ENCODE results near the gene ABHD8. TPM values are rescaled to one million over a fixed set of nuclear protein-coding genes. Genes with fewer than 3 reads are reported as not detected.
A peak's percentile ranks its signal among the peaks of the same experiment; 100 is the strongest.

The ABHD8 gene
- total and polyA plus RNA-seq, 4 donors: 9.8 to 11.6 (median 10.8) TPM

DNA sequence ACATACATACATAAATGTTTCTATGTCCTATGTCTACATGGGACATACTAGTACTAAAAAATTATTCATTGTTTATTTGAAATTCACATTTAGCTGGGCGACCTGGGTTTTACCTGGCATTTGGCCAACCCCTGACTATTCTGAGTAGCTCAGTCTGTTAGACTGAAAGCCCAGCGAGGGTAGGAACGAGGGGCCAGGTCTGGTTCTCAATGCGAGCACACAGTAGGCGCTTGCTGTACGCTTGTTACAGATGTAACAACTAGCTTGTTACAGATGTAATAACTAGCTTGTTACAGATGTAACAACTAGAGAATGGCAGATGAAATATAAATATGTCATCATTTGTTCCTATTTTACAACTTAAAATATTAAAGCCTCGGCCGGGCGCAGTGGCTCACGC, 32.4 kb upstream of the ABHD8 start:
- Histone ChIP-seq H3K4me3 (ENCODE audit: low read length in 2 of 2) (no peak overlapping the region), H3K27ac (ENCODE audit: low read depth in 1 of 2, low read length in 2 of 2) (no peak overlapping the region), H3K4me1 (ENCODE audit: control insufficient read depth in 1 of 2, insufficient read depth in 2 of 2, low read length in 2 of 2) (no peaks in the 10 kb centered on the region), H3K36me3 (ENCODE audit: control insufficient read depth in 1 of 2, insufficient read depth in 2 of 2, low read length in 1 of 2) (no peaks in the 10 kb centered on the region), H3K9me3 (ENCODE audit: control insufficient read depth, low read length) (no peaks in the 10 kb centered on the region), H3K27me3 (ENCODE audit: control insufficient read depth in 1 of 2, insufficient read depth in 2 of 2, low read length in 1 of 2) (no peaks in the 10 kb centered on the region)
- ATAC-seq (ENCODE audit: low FRiP score) (no peak), DNase-seq (no peak)
- intact Hi-C loops (cut with DNase I): loop anchor here in 1 of 2 donors (5.0 kb wide), 1 partner anchor 132 kb away; no protein-coding TSS in a partner anchor
- WGBS, 2 donors: 62 to 67% methylated on average over 10 of the region's 10 CpGs

DNA sequence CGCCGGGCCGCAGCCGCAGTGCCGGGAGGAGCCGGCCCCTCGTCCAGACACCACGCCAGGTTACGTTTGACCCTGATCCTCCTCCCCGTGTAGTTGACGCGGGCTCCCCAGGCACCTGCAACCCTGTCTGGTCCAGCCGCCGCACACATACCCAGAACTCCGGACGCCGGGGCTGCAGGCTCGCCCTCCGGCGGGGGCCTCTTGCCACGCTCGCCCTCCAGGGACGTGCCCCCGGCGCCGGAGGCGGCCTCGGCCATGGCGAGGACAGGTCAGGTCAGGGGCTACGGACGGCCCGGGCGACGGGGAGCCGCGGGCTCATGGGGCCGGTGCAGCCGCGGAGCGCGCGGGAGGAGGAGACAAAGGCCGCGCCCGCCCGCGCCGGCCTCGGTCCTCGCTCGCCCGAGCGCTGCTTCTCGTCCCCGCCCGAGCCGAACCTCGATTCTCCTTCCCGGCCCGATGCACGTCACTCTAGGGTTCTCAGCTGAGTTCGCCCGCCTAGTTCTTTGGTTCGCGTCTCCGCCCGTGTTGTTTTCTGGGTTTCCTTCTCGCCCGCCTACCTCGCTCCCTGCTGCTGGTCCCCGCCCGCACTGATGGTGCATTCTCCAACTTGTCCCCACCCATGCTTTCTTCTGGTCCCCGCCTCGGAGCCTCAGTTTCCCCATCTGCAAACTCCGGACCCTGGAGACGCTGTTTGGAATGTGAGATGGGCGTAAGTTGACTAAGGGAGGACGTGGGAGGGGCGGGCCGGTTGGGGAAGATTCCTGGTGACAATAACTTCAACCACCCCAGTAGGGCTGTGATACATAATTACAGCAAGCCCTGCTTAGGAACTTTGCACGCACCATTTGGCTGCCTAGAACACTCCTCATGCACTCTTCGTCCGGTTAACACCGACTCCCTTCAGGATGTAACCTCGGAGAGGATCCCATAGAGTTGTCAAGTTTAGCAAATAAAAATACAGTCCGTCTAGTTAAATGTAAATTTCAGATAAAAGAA, 31.5 kb upstream of the ABHD8 start, which contains the start of gene ANO8:
ANO8 (minus strand) TSS at position 442 of the 996 bp plus-strand sequence; CDS start at position 257, 185 bp downstream.
- peak; percentile 87 for ATAC-seq (ENCODE audit: low FRiP score)
- H3K4me1 ChIP-seq (ENCODE audit: control insufficient read depth in 1 of 2, insufficient read depth in 2 of 2, low read length in 2 of 2): no peaks in the 10 kb centered on the region

DNA sequence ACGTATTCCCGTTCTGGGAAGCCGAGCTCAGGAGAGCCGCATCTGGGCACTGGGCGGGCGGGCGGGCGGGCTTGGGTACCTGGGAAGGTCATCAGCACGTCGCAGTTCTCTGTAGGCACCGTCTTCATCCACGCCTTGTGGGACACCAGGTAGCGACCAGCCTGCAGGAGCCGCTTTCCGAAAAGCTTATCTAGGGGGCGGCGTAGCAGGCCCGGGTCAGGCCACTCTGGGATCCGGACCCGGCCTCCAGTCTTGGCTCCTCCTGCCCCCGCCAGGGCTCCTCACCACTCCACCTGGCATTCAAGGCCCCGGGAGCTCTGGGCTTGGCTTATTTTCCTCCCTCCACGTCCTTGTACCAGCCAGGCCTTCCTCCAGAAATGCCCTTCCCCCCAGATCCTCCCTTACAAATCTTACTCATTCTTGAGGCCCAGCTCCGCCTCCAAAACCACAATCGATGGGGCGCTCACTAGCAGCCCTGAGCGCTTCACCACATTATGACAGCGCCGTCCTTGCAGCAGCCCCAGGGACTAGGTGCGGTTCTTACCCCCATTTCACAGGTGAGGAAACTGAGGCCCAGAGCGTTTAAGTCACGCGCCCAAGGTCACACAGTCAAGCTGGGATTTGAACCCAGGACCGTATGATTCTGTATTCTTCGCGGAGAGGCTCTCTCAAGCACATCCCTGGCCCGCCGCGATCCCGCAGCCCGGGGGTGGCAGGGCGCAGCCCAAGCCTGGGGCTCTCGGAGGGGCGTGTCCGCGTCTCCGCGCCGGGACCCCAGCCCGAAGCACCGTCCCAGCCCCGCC, 30.6 kb upstream of the ABHD8 start:
- peak; percentile 74 to 80 for DNase-seq
- Histone ChIP-seq H3K4me3 (ENCODE audit: low read length in 2 of 2) (peak overlapping the region in 1 of 2 donors; percentile 53), H3K27ac (ENCODE audit: low read depth in 1 of 2, low read length in 2 of 2) (no peak overlapping the region), H3K36me3 (ENCODE audit: control insufficient read depth in 1 of 2, insufficient read depth in 2 of 2, low read length in 1 of 2) (no peaks in the 10 kb centered on the region), H3K9me3 (ENCODE audit: control insufficient read depth, low read length) (no peaks in the 10 kb centered on the region), H3K4me1 (ENCODE audit: control insufficient read depth in 1 of 2, insufficient read depth in 2 of 2, low read length in 2 of 2) (no peaks in the 10 kb centered on the region), H3K27me3 (ENCODE audit: control insufficient read depth in 1 of 2, insufficient read depth in 2 of 2, low read length in 1 of 2) (no peaks in the 10 kb centered on the region)
- no peak for ATAC-seq (ENCODE audit: low FRiP score)
- intact Hi-C loops (cut with DNase I): no loop called here
- WGBS, 2 donors: 41 to 42% methylated on average over 52 of the region's 52 CpGs

More for the DNA sequence above, 31.5 kb upstream of the ABHD8 start, which contains the start of gene ANO8:
- Histone ChIP-seq H3K4me3 (ENCODE audit: low read length in 2 of 2) (peak within 1 kb of the TSS; percentile 46 to 53), H3K9me3 (ENCODE audit: control insufficient read depth, low read length) (no peaks in the 10 kb centered on the region), H3K27me3 (ENCODE audit: control insufficient read depth in 1 of 2, insufficient read depth in 2 of 2, low read length in 1 of 2) (no peaks in the 10 kb centered on the region), H3K36me3 (ENCODE audit: control insufficient read depth in 1 of 2, insufficient read depth in 2 of 2, low read length in 1 of 2) (no peaks in the 10 kb centered on the region), H3K27ac (ENCODE audit: low read depth in 1 of 2, low read length in 2 of 2) (no peak within 1 kb of the TSS)
- peak; percentile 99 to 100 for DNase-seq
- intact Hi-C loops (cut with DNase I): loop anchor here in 1 of 2 donors (5.0 kb wide), 1 partner anchor 133 kb away; no protein-coding TSS in a partner anchor
- WGBS, 2 donors: 1 to 2% methylated on average over 61 to 86 of the region's 86 CpGs

DNA sequence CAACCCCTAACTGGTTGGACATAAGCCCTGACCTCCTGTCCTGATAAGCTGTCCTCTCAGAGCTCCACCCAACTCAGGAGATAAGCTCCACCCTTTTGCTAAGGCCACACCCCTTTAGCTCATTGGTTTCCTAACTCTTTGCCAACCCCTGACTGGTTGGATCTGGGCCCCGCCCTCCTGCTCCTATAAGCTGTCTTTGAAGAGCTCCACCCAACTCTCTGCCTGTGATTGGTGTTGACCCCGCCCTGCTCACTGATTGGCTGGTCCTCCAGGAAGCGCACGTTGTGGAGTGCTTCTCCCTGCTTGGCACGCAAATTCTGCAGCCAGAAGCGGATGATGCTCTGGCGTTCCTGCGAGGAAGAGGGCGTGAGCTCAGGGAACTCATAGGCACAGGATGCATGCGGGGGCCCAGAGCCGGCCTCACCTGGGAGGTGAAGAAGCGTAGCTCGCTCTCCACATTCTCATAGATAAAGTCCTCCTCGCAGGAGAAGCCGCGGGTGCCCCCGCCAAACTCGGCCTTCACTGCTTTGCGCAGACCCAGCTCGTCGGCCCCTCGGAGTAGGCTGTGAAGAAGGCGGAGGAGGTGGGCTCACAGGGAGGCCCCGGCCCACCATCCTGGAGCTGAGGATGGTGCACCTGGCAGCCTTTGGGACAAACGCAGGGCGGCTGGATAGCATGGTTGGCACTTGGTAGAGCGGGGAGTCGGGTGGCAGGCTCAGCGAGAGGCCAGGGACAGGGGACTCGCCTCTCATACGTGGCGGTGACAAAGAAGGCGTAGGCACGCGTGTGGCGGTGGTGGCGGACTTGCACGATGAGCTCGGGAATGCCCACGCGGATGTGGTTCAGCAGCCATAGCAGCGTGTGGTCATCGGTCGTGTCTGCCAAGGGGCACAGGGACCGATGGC, 29.7 kb upstream of the ABHD8 start:
- no peak overlapping the region for H3K4me3 ChIP-seq (ENCODE audit: low read length in 2 of 2)
- ATAC-seq (ENCODE audit: low FRiP score) (no peak), DNase-seq (peak; percentile 52 to 77)
- 96 to 97% methylated on average over 41 to 45 of the region's 45 CpGs for WGBS, 2 donors
- no peaks in the 10 kb centered on the region for H3K27me3 ChIP-seq (ENCODE audit: control insufficient read depth in 1 of 2, insufficient read depth in 2 of 2, low read length in 1 of 2)
- no peaks in the 10 kb centered on the region for H3K36me3 ChIP-seq (ENCODE audit: control insufficient read depth in 1 of 2, insufficient read depth in 2 of 2, low read length in 1 of 2)
- intact Hi-C loops (cut with DNase I): no loop called here
- no peaks in the 10 kb centered on the region for H3K9me3 ChIP-seq (ENCODE audit: control insufficient read depth, low read length)
- H3K27ac ChIP-seq (ENCODE audit: low read depth in 1 of 2, low read length in 2 of 2): no peak overlapping the region
- H3K4me1 ChIP-seq (ENCODE audit: control insufficient read depth in 1 of 2, insufficient read depth in 2 of 2, low read length in 2 of 2): no peaks in the 10 kb centered on the region

DNA sequence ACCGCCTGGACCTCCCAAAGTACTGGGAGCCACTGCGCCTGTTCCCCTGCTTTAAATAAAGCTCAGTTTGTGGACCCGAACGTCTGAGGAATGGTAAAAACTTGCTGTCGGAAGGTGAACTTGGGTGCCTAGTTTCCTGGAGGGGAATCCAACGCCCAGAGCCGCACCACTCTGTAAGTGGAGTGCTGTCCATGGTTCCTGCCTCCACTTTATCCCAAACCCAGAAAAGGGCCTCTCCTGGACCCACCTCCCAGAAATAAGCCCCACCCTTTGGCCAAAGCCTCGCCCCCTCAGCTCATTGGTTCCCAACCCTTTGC, 29.1 kb upstream of the ABHD8 start:
- no peak overlapping the region for H3K27ac ChIP-seq (ENCODE audit: low read depth in 1 of 2, low read length in 2 of 2)
- DNase-seq (no peak), ATAC-seq (ENCODE audit: low FRiP score) (no peak)
- no peaks in the 10 kb centered on the region for H3K4me1 ChIP-seq (ENCODE audit: control insufficient read depth in 1 of 2, insufficient read depth in 2 of 2, low read length in 2 of 2)
- H3K4me3 ChIP-seq (ENCODE audit: low read length in 2 of 2): no peak overlapping the region
- H3K36me3 ChIP-seq (ENCODE audit: control insufficient read depth in 1 of 2, insufficient read depth in 2 of 2, low read length in 1 of 2): no peaks in the 10 kb centered on the region
- H3K27me3 ChIP-seq (ENCODE audit: control insufficient read depth in 1 of 2, insufficient read depth in 2 of 2, low read length in 1 of 2): no peaks in the 10 kb centered on the region
- no peaks in the 10 kb centered on the region for H3K9me3 ChIP-seq (ENCODE audit: control insufficient read depth, low read length)
- intact Hi-C loops (cut with DNase I): no loop called here
- 88 to 91% methylated on average over 8 of the region's 8 CpGs for WGBS, 2 donors

DNA sequence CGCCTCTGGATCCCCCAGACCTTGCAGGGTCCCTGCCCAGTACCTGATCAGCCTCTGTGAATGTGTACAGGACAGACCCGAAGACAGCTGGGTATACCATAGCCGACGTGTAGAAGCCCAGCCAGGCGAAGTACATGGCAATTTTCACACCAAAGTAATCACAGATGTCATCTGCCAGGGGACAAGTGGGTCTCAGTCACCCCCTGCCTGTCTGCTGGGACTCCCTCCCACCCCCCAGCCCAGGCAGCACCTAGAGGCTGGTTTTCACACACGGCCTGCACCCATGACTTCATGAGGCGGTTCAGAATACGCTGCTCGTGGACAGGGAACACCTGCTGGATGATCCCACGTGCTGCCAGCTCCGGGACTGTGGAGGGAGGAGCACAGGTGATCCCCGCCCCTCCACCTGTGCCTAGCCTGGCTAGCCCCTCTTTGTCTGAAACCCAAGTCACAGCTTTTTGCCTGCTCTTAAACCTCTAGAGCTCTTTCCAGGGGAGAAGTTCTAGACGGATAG, 27.9 kb upstream of the ABHD8 start:
- Histone ChIP-seq H3K27me3 (ENCODE audit: control insufficient read depth in 1 of 2, insufficient read depth in 2 of 2, low read length in 1 of 2) (no peaks in the 10 kb centered on the region), H3K27ac (ENCODE audit: low read depth in 1 of 2, low read length in 2 of 2) (no peak overlapping the region), H3K4me1 (ENCODE audit: control insufficient read depth in 1 of 2, insufficient read depth in 2 of 2, low read length in 2 of 2) (no peaks in the 10 kb centered on the region), H3K4me3 (ENCODE audit: low read length in 2 of 2) (no peak overlapping the region), H3K36me3 (ENCODE audit: control insufficient read depth in 1 of 2, insufficient read depth in 2 of 2, low read length in 1 of 2) (no peaks in the 10 kb centered on the region), H3K9me3 (ENCODE audit: control insufficient read depth, low read length) (no peaks in the 10 kb centered on the region)
- 90 to 94% methylated on average over 13 of the region's 13 CpGs for WGBS, 2 donors
- DNase-seq (no peak), ATAC-seq (ENCODE audit: low FRiP score) (no peak)
- intact Hi-C loops (cut with DNase I): no loop called here

DNA sequence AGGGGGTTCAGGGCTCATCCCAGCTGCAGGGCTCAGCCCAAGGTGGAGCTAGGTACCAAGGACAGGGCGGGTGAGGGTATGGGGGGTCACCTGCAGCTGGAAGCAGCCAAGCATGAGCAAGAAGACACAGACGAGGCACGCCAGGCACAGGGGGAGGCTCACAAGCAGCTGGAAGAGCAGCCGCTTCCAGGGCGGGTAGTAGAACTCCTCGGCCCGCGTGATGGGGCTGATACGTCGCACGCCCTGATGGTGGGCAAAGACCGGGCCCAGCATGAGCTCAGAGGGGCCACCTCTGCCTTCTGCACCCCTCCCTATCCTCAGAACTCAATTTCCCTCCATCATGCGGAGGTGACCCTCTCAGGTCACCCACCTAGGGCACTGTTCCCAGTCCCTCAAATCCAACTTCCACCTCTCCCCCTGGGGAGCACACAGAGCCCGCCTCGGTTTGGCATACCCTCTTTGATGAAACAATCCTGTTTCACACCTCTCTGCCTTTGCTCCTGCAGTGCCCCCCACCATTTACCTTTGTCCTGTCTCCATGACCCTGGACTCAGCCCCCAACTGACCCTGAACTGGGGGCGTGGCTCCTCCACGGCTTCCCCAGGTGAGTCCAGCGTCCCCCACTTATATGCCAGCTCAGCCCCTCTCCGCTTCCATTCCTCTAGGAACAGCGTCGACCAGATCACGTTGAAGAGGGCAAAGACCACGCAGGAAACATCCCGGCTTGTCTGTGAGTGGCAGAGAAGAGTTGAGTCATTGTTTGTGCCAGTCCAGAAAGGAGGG, 27.2 kb upstream of the ABHD8 start:
- WGBS, 2 donors: 94% methylated on average over 24 of the region's 24 CpGs
- no peak overlapping the region for H3K4me3 ChIP-seq (ENCODE audit: low read length in 2 of 2)
- intact Hi-C loops (cut with DNase I): no loop called here
- H3K9me3 ChIP-seq (ENCODE audit: control insufficient read depth, low read length): no peaks in the 10 kb centered on the region
- H3K27ac ChIP-seq (ENCODE audit: low read depth in 1 of 2, low read length in 2 of 2): no peak overlapping the region
- ATAC-seq (ENCODE audit: low FRiP score): no peak
- no peaks in the 10 kb centered on the region for H3K36me3 ChIP-seq (ENCODE audit: control insufficient read depth in 1 of 2, insufficient read depth in 2 of 2, low read length in 1 of 2)
- no peaks in the 10 kb centered on the region for H3K4me1 ChIP-seq (ENCODE audit: control insufficient read depth in 1 of 2, insufficient read depth in 2 of 2, low read length in 2 of 2)
- H3K27me3 ChIP-seq (ENCODE audit: control insufficient read depth in 1 of 2, insufficient read depth in 2 of 2, low read length in 1 of 2): no peaks in the 10 kb centered on the region
- DNase-seq: no peak

Measured in aorta (tissue), 5 donors.